ENCODE measurements around the gene TFB1M. TPM values are rescaled to one million over a fixed set of nuclear protein-coding genes. Genes with fewer than 3 reads are reported as not detected.

The TFB1M gene
- total RNA-seq, 1 donor from 2014 or later = 12.5 TPM

- no peak overlapping the region for H3K9ac ChIP-seq (ENCODE audit: low read depth in 1 of 3, low read length in 3 of 3)
- no peaks in the 10 kb centered on the region for H3K4me1 ChIP-seq (ENCODE audit: control insufficient read depth in 3 of 3, insufficient read depth in 3 of 3, low read length in 3 of 3)
- H3K9me3 ChIP-seq (ENCODE audit: control insufficient read depth in 3 of 3, low read length in 3 of 3) = no peaks in the 10 kb centered on the region
- peaks cover 10 to 27% (median 17%) of the 10 kb centered on the region in 3 donors for H3K36me3 ChIP-seq (ENCODE audit: control insufficient read depth in 3 of 3, insufficient read depth in 3 of 3, low read length in 3 of 3)
- no peaks in the 10 kb centered on the region for H3K27me3 ChIP-seq (ENCODE audit: control insufficient read depth in 3 of 3, insufficient read depth in 3 of 3, low read length in 3 of 3)
- no peak overlapping the region for H3K4me3 ChIP-seq (ENCODE audit: low read length in 3 of 3)
- H3K27ac ChIP-seq (ENCODE audit: low read depth, low read length) = no peak overlapping the region
These were observed 7.3 kb downstream of the TFB1M start for GRCh38 chr6:155306958-155307357.

GRCh38 chr6:155303361-155303870, 10.9 kb downstream of the TFB1M start:
- H3K4me3 ChIP-seq (ENCODE audit: low read length in 3 of 3) = no peak overlapping the region
- no peaks in the 10 kb centered on the region for H3K9me3 ChIP-seq (ENCODE audit: control insufficient read depth in 3 of 3, low read length in 3 of 3)
- H3K27me3 ChIP-seq (ENCODE audit: control insufficient read depth in 3 of 3, insufficient read depth in 3 of 3, low read length in 3 of 3) = no peaks in the 10 kb centered on the region
- no peak overlapping the region for H3K27ac ChIP-seq (ENCODE audit: low read depth, low read length)
- peaks cover 7 to 20% (median 11%) of the 10 kb centered on the region in 3 donors for H3K36me3 ChIP-seq (ENCODE audit: control insufficient read depth in 3 of 3, insufficient read depth in 3 of 3, low read length in 3 of 3)
- no peaks in the 10 kb centered on the region for H3K4me1 ChIP-seq (ENCODE audit: control insufficient read depth in 3 of 3, insufficient read depth in 3 of 3, low read length in 3 of 3)
- no peak overlapping the region for H3K9ac ChIP-seq (ENCODE audit: low read depth in 1 of 3, low read length in 3 of 3)

GRCh38 chr6:155301867-155302266, 12.4 kb downstream of the TFB1M start:
- no peak overlapping the region for H3K9ac ChIP-seq (ENCODE audit: low read depth in 1 of 3, low read length in 3 of 3)
- H3K27ac ChIP-seq (ENCODE audit: low read depth, low read length) = no peak overlapping the region
- no peaks in the 10 kb centered on the region for H3K27me3 ChIP-seq (ENCODE audit: control insufficient read depth in 3 of 3, insufficient read depth in 3 of 3, low read length in 3 of 3)
- no peaks in the 10 kb centered on the region for H3K9me3 ChIP-seq (ENCODE audit: control insufficient read depth in 3 of 3, low read length in 3 of 3)
- H3K4me1 ChIP-seq (ENCODE audit: control insufficient read depth in 3 of 3, insufficient read depth in 3 of 3, low read length in 3 of 3) = no peaks in the 10 kb centered on the region
- H3K4me3 ChIP-seq (ENCODE audit: low read length in 3 of 3) = no peak overlapping the region
- H3K36me3 ChIP-seq (ENCODE audit: control insufficient read depth in 3 of 3, insufficient read depth in 3 of 3, low read length in 3 of 3) = peaks cover 4 to 15% (median 7%) of the 10 kb centered on the region in 3 donors

GRCh38 chr6:155297669-155298068, 16.6 kb downstream of the TFB1M start:
- H3K36me3 ChIP-seq (ENCODE audit: control insufficient read depth in 3 of 3, insufficient read depth in 3 of 3, low read length in 3 of 3) = peaks cover 7 to 23% (median 23%) of the 10 kb centered on the region in 3 donors
- H3K27me3 ChIP-seq (ENCODE audit: control insufficient read depth in 3 of 3, insufficient read depth in 3 of 3, low read length in 3 of 3) = no peaks in the 10 kb centered on the region
- H3K4me3 ChIP-seq (ENCODE audit: low read length in 3 of 3) = no peak overlapping the region
- no peaks in the 10 kb centered on the region for H3K4me1 ChIP-seq (ENCODE audit: control insufficient read depth in 3 of 3, insufficient read depth in 3 of 3, low read length in 3 of 3)
- no peak overlapping the region for H3K9ac ChIP-seq (ENCODE audit: low read depth in 1 of 3, low read length in 3 of 3)
- no peak overlapping the region for H3K27ac ChIP-seq (ENCODE audit: low read depth, low read length)
- no peaks in the 10 kb centered on the region for H3K9me3 ChIP-seq (ENCODE audit: control insufficient read depth in 3 of 3, low read length in 3 of 3)

GRCh38 chr6:155292711-155293110, 21.6 kb downstream of the TFB1M start:
- H3K27ac ChIP-seq (ENCODE audit: low read depth, low read length) = no peak overlapping the region
- H3K9ac ChIP-seq (ENCODE audit: low read depth in 1 of 3, low read length in 3 of 3) = no peak overlapping the region
- H3K27me3 ChIP-seq (ENCODE audit: control insufficient read depth in 3 of 3, insufficient read depth in 3 of 3, low read length in 3 of 3) = no peaks in the 10 kb centered on the region
- peaks cover 7 to 22% (median 16%) of the 10 kb centered on the region in 3 donors for H3K36me3 ChIP-seq (ENCODE audit: control insufficient read depth in 3 of 3, insufficient read depth in 3 of 3, low read length in 3 of 3)
- H3K4me1 ChIP-seq (ENCODE audit: control insufficient read depth in 3 of 3, insufficient read depth in 3 of 3, low read length in 3 of 3) = no peaks in the 10 kb centered on the region
- H3K9me3 ChIP-seq (ENCODE audit: control insufficient read depth in 3 of 3, low read length in 3 of 3) = no peaks in the 10 kb centered on the region
- no peak overlapping the region for H3K4me3 ChIP-seq (ENCODE audit: low read length in 3 of 3)

GRCh38 chr6:155291291-155291690, 23.0 kb downstream of the TFB1M start:
- H3K9ac ChIP-seq (ENCODE audit: low read depth in 1 of 3, low read length in 3 of 3) = no peak overlapping the region
- no peaks in the 10 kb centered on the region for H3K9me3 ChIP-seq (ENCODE audit: control insufficient read depth in 3 of 3, low read length in 3 of 3)
- H3K4me3 ChIP-seq (ENCODE audit: low read length in 3 of 3) = no peak overlapping the region
- H3K36me3 ChIP-seq (ENCODE audit: control insufficient read depth in 3 of 3, insufficient read depth in 3 of 3, low read length in 3 of 3) = peaks cover 3 to 18% (median 13%) of the 10 kb centered on the region in 3 donors
- no peaks in the 10 kb centered on the region for H3K4me1 ChIP-seq (ENCODE audit: control insufficient read depth in 3 of 3, insufficient read depth in 3 of 3, low read length in 3 of 3)
- no peaks in the 10 kb centered on the region for H3K27me3 ChIP-seq (ENCODE audit: control insufficient read depth in 3 of 3, insufficient read depth in 3 of 3, low read length in 3 of 3)
- H3K27ac ChIP-seq (ENCODE audit: low read depth, low read length) = no peak overlapping the region

- Histone ChIP-seq H3K27ac (ENCODE audit: low read depth, low read length) (no peak overlapping the region), H3K4me1 (ENCODE audit: control insufficient read depth in 3 of 3, insufficient read depth in 3 of 3, low read length in 3 of 3) (no peaks in the 10 kb centered on the region), H3K36me3 (ENCODE audit: control insufficient read depth in 3 of 3, insufficient read depth in 3 of 3, low read length in 3 of 3) (peaks cover 3 to 14% (median 10%) of the 10 kb centered on the region in 3 donors), H3K27me3 (ENCODE audit: control insufficient read depth in 3 of 3, insufficient read depth in 3 of 3, low read length in 3 of 3) (no peaks in the 10 kb centered on the region), H3K9ac (ENCODE audit: low read depth in 1 of 3, low read length in 3 of 3) (no peak overlapping the region), H3K4me3 (ENCODE audit: low read length in 3 of 3) (no peak overlapping the region), H3K9me3 (ENCODE audit: control insufficient read depth in 3 of 3, low read length in 3 of 3) (no peaks in the 10 kb centered on the region)
These were observed 23.8 kb downstream of the TFB1M start for GRCh38 chr6:155290491-155290890.

GRCh38 chr6:155287762-155288161, 26.5 kb downstream of the TFB1M start:
- Histone ChIP-seq H3K27ac (ENCODE audit: low read depth, low read length) (no peak overlapping the region), H3K36me3 (ENCODE audit: control insufficient read depth in 3 of 3, insufficient read depth in 3 of 3, low read length in 3 of 3) (peaks cover 4 to 18% (median 11%) of the 10 kb centered on the region in 3 donors), H3K9ac (ENCODE audit: low read depth in 1 of 3, low read length in 3 of 3) (no peak overlapping the region), H3K27me3 (ENCODE audit: control insufficient read depth in 3 of 3, insufficient read depth in 3 of 3, low read length in 3 of 3) (no peaks in the 10 kb centered on the region), H3K4me1 (ENCODE audit: control insufficient read depth in 3 of 3, insufficient read depth in 3 of 3, low read length in 3 of 3) (peaks cover 0 to 4% (median 0%) of the 10 kb centered on the region in 3 donors), H3K9me3 (ENCODE audit: control insufficient read depth in 3 of 3, low read length in 3 of 3) (no peaks in the 10 kb centered on the region), H3K4me3 (ENCODE audit: low read length in 3 of 3) (no peak overlapping the region)

- H3K36me3 ChIP-seq (ENCODE audit: control insufficient read depth in 3 of 3, insufficient read depth in 3 of 3, low read length in 3 of 3) = peaks cover 4 to 18% (median 14%) of the 10 kb centered on the region in 3 donors
- no peak overlapping the region for H3K9ac ChIP-seq (ENCODE audit: low read depth in 1 of 3, low read length in 3 of 3)
- no peak overlapping the region for H3K4me3 ChIP-seq (ENCODE audit: low read length in 3 of 3)
- H3K4me1 ChIP-seq (ENCODE audit: control insufficient read depth in 3 of 3, insufficient read depth in 3 of 3, low read length in 3 of 3) = peaks cover 0 to 6% (median 3%) of the 10 kb centered on the region in 3 donors
- no peaks in the 10 kb centered on the region for H3K9me3 ChIP-seq (ENCODE audit: control insufficient read depth in 3 of 3, low read length in 3 of 3)
- no peak overlapping the region for H3K27ac ChIP-seq (ENCODE audit: low read depth, low read length)
- no peaks in the 10 kb centered on the region for H3K27me3 ChIP-seq (ENCODE audit: control insufficient read depth in 3 of 3, insufficient read depth in 3 of 3, low read length in 3 of 3)
These were observed 29.5 kb downstream of the TFB1M start for GRCh38 chr6:155284775-155285174.

GRCh38 chr6:155278319-155279049, 35.8 kb downstream of the TFB1M start:
- no peak overlapping the region for H3K27ac ChIP-seq (ENCODE audit: low read depth, low read length)
- H3K4me3 ChIP-seq (ENCODE audit: low read length in 3 of 3) = no peak overlapping the region
- H3K9me3 ChIP-seq (ENCODE audit: control insufficient read depth in 3 of 3, low read length in 3 of 3) = no peaks in the 10 kb centered on the region
- H3K4me1 ChIP-seq (ENCODE audit: control insufficient read depth in 3 of 3, insufficient read depth in 3 of 3, low read length in 3 of 3) = peaks cover 15 to 25% (median 19%) of the 10 kb centered on the region in 3 donors
- no peaks in the 10 kb centered on the region for H3K27me3 ChIP-seq (ENCODE audit: control insufficient read depth in 3 of 3, insufficient read depth in 3 of 3, low read length in 3 of 3)
- peak overlapping the region in 1 of 3 donors; percentile 27 for H3K9ac ChIP-seq (ENCODE audit: low read depth in 1 of 3, low read length in 3 of 3)
- peaks cover 0 to 4% (median 2%) of the 10 kb centered on the region in 3 donors for H3K36me3 ChIP-seq (ENCODE audit: control insufficient read depth in 3 of 3, insufficient read depth in 3 of 3, low read length in 3 of 3)

Data from skeletal muscle tissue (tissue), 4 donors.